Loucy (cell line): ENCODE data around the gene USP31.

Experiments used
- CTCF ChIP-seq: fragments of 200-600 bp; sonication (generic); conservative IDR thresholded peaks from 2 replicates; pipeline ENCODE4 v1.5.1; 2014; ENCODE audit warnings: mild to moderate bottlenecking, antibody characterized with exemption, low read length
- EZH2phosphoT487 ChIP-seq: fragments of 200-600 bp; IDR thresholded peaks from 2 replicates; pipeline ENCODE4 v1.6.1; 2018; ENCODE audit warnings: antibody characterized with exemption, mild to moderate bottlenecking, moderate library complexity, borderline replicate concordance

GRCh38 chr16:23131931-23132621 is 17.2 kb downstream of the USP31 start:
- TF ChIP-seq CTCF (no peak), EZH2phosphoT487 (no peak)
